Neural cell (in vitro differentiated cells): Measurements from ENCODE around the gene COX17. TPM values are rescaled to one million over a fixed set of nuclear protein-coding genes. Genes with fewer than 3 reads are reported as not detected.

Experiments used
- H2AFZ ChIP-seq: fragments of 200-600, 300-800 bp; sonication (generic), shearing (Covaris generic); 2 replicates; pipeline ENCODE4 v1.6.0; 2014; ENCODE audit warnings: low read depth, mild to moderate bottlenecking, antibody characterized with exemption, low read length, moderate library complexity
- H3F3A ChIP-seq: fragments of 200-600 bp; shearing (Covaris generic); 2 replicates; pipeline ENCODE4 v1.6.1; 2016; ENCODE audit warnings: mild to moderate bottlenecking, moderate library complexity, mixed read lengths, antibody characterized with exemption, low read length; ENCODE audit not compliant: insufficient read depth, poor library complexity, severe bottlenecking
- H3K27ac ChIP-seq: fragments of 200-600, 300-800 bp; sonication (generic), shearing (Covaris generic); 2 replicates; pipeline ENCODE4 v1.5.1; 2014; ENCODE audit warnings: mild to moderate bottlenecking, low read length, moderate library complexity
- H3K27me3 ChIP-seq: fragments of 300-800, 200-600 bp; sonication (generic), shearing (Covaris generic); 2 replicates; pipeline ENCODE4 v1.6.0; 2014; ENCODE audit warnings: mild to moderate bottlenecking, low read depth, low read length, moderate library complexity; ENCODE audit not compliant: insufficient read depth
- H3K36me3 ChIP-seq: fragments of 300-800, 200-600 bp; sonication (generic), shearing (Covaris generic); 2 replicates; pipeline ENCODE4 v1.5.1; 2014; ENCODE audit warnings: mild to moderate bottlenecking, antibody characterized with exemption, low read length, moderate library complexity; ENCODE audit not compliant: insufficient read depth
- H3K4me2 ChIP-seq: fragments of 300-800, 200-600 bp; sonication (generic), shearing (Covaris generic); 2 replicates; pipeline ENCODE4 v1.6.0; 2014; ENCODE audit warnings: mild to moderate bottlenecking, low read length
- H3K4me3 ChIP-seq: fragments of 300-800, 200-600 bp; sonication (generic), shearing (Covaris generic); 2 replicates; pipeline ENCODE4 v1.5.1; 2014; ENCODE audit warnings: mild to moderate bottlenecking, low read length, moderate library complexity
- H3K79me2 ChIP-seq: fragments of 200-600 bp; shearing (Covaris generic); replicated peaks from 2 replicates; pipeline ENCODE4 v1.6.0; 2014; ENCODE audit warnings: mild to moderate bottlenecking, low read length, moderate library complexity; ENCODE audit not compliant: insufficient read depth
- H3K9ac ChIP-seq: fragments of 300-800, 200-600 bp; sonication (generic), shearing (Covaris generic); 2 replicates; pipeline ENCODE4 v1.6.1; 2016; ENCODE audit warnings: mild to moderate bottlenecking, low read length, mixed read lengths
- H3K9me2 ChIP-seq: fragments of 200-600 bp; shearing (Covaris generic); 2 replicates; pipeline ENCODE4 v1.6.1; 2016; ENCODE audit warnings: mild to moderate bottlenecking, low read length, mixed read lengths; ENCODE audit not compliant: insufficient read depth
- H3K9me3 ChIP-seq: fragments of 200-600, 300-800 bp; sonication (generic), shearing (Covaris generic); 2 replicates; pipeline ENCODE4 v1.6.1; 2016; ENCODE audit warnings: mild to moderate bottlenecking, mixed run types, low read length, moderate library complexity, mixed read lengths
- H4K20me1 ChIP-seq: fragments of 200-600 bp; shearing (Covaris generic); 2 replicates; pipeline ENCODE4 v1.6.1; 2016; ENCODE audit warnings: mild to moderate bottlenecking, mixed run types; ENCODE audit not compliant: insufficient read depth
- EP300 ChIP-seq: fragments of 450-650 bp; conservative IDR thresholded peaks from 2 replicates; pipeline ENCODE4 v1.6.1; 2014; ENCODE audit warnings: antibody characterized with exemption, mild to moderate bottlenecking, moderate library complexity; ENCODE audit not compliant: poor library complexity, severe bottlenecking
- EZH2 ChIP-seq: fragments of 200-600, 300-800 bp; shearing (Covaris generic), sonication (generic); IDR thresholded peaks from 2 replicates; pipeline ENCODE4 v1.6.1; 2014; ENCODE audit warnings: antibody characterized with exemption, low read length, borderline replicate concordance, mild to moderate bottlenecking; ENCODE audit not compliant: insufficient read depth, poor library complexity, severe bottlenecking
- MXI1 ChIP-seq: fragments of 450-650 bp; conservative IDR thresholded peaks from 2 replicates; pipeline ENCODE4 v1.6.1; 2014; ENCODE audit warnings: antibody characterized with exemption, mild to moderate bottlenecking; ENCODE audit not compliant: poor library complexity, severe bottlenecking
- POLR2AphosphoS5 ChIP-seq: IDR thresholded peaks from 2 replicates; pipeline ENCODE4 v1.6.1; 2012
- RAD21 ChIP-seq: fragments of 450-650 bp; conservative IDR thresholded peaks from 2 replicates; pipeline ENCODE4 v1.6.1; 2014; ENCODE audit warnings: antibody characterized with exemption, mild to moderate bottlenecking, moderate library complexity
- SMC3 ChIP-seq: fragments of 450-650 bp; conservative IDR thresholded peaks from 2 replicates; pipeline ENCODE4 v1.6.1; 2014; ENCODE audit warnings: antibody characterized with exemption, mild to moderate bottlenecking, moderate library complexity; ENCODE audit not compliant: poor library complexity
- TAF1 ChIP-seq: IDR thresholded peaks from 2 replicates; pipeline ENCODE4 v1.6.1; 2012; ENCODE audit warnings: low read depth
- polyA plus RNA-seq: library from polyadenylated mRNA; depleted of rRNA; stranded (reverse); fragments of >200 nt; gene quantifications from 2 replicates; pipeline ENCODE4 v1.2.3, GENCODE V29; 2014
- TF ChIP-seq, protein P1 (sequence below): IDR thresholded peaks from 2 replicates; pipeline ENCODE4 v1.6.1; 2012; ENCODE audit warnings: borderline replicate concordance
- TF ChIP-seq, protein P2 (sequence below): fragments of 450-650 bp; IDR thresholded peaks from 2 replicates; pipeline ENCODE4 v1.5.1; 2014; ENCODE audit warnings: antibody characterized with exemption, mild to moderate bottlenecking, moderate library complexity; ENCODE audit not compliant: poor library complexity, severe bottlenecking

The COX17 gene
- polyA plus RNA-seq, 1 donor from 2014 or later = 49.4 TPM

DNA sequence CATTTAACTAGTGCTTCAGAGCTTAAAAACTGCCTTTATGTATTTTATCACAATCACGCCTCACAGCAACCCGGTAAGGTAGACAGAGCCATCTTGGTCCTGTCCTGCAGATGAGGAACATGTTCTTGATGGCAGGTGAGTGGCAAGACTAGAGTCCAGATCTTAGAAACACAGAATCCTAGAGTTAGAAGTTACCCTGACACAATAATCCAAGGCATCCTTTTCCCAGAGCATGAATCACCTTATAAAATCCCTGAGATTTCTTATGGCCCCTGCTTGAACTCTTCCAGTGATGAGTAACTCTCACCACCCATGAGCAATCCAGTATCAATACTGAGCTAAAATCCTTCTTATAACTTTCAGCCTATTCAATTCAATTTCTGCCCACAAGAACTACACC is 33.7 kb downstream of the COX17 start:
- H3K9ac ChIP-seq = no peak overlapping the region
- H3K4me2 ChIP-seq = no peak overlapping the region
- H3K79me2 ChIP-seq = no peaks in the 10 kb centered on the region
- H2AFZ ChIP-seq = no peak overlapping the region
- peaks cover 5% of the 10 kb centered on the region for H3K36me3 ChIP-seq
- H4K20me1 ChIP-seq = no peaks in the 10 kb centered on the region
- H3K9me3 ChIP-seq = no peaks in the 10 kb centered on the region
- no peaks in the 10 kb centered on the region for H3K9me2 ChIP-seq
- H3F3A ChIP-seq = no peaks in the 10 kb centered on the region
- no peak overlapping the region for H3K27ac ChIP-seq
- H3K4me3 ChIP-seq = no peak overlapping the region
- TF ChIP-seq SMC3 (no peak), RAD21 (no peak), TAF1 (no peak), EP300 (no peak), MXI1 (no peak), POLR2AphosphoS5 (no peak), EZH2 (no peak)
- TF ChIP-seq, protein P1, sequence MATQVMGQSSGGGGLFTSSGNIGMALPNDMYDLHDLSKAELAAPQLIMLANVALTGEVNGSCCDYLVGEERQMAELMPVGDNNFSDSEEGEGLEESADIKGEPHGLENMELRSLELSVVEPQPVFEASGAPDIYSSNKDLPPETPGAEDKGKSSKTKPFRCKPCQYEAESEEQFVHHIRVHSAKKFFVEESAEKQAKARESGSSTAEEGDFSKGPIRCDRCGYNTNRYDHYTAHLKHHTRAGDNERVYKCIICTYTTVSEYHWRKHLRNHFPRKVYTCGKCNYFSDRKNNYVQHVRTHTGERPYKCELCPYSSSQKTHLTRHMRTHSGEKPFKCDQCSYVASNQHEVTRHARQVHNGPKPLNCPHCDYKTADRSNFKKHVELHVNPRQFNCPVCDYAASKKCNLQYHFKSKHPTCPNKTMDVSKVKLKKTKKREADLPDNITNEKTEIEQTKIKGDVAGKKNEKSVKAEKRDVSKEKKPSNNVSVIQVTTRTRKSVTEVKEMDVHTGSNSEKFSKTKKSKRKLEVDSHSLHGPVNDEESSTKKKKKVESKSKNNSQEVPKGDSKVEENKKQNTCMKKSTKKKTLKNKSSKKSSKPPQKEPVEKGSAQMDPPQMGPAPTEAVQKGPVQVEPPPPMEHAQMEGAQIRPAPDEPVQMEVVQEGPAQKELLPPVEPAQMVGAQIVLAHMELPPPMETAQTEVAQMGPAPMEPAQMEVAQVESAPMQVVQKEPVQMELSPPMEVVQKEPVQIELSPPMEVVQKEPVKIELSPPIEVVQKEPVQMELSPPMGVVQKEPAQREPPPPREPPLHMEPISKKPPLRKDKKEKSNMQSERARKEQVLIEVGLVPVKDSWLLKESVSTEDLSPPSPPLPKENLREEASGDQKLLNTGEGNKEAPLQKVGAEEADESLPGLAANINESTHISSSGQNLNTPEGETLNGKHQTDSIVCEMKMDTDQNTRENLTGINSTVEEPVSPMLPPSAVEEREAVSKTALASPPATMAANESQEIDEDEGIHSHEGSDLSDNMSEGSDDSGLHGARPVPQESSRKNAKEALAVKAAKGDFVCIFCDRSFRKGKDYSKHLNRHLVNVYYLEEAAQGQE = no peak
- TF ChIP-seq, protein P2, sequence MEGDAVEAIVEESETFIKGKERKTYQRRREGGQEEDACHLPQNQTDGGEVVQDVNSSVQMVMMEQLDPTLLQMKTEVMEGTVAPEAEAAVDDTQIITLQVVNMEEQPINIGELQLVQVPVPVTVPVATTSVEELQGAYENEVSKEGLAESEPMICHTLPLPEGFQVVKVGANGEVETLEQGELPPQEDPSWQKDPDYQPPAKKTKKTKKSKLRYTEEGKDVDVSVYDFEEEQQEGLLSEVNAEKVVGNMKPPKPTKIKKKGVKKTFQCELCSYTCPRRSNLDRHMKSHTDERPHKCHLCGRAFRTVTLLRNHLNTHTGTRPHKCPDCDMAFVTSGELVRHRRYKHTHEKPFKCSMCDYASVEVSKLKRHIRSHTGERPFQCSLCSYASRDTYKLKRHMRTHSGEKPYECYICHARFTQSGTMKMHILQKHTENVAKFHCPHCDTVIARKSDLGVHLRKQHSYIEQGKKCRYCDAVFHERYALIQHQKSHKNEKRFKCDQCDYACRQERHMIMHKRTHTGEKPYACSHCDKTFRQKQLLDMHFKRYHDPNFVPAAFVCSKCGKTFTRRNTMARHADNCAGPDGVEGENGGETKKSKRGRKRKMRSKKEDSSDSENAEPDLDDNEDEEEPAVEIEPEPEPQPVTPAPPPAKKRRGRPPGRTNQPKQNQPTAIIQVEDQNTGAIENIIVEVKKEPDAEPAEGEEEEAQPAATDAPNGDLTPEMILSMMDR = no peak
- H3K27me3 ChIP-seq = no peaks in the 10 kb centered on the region

DNA sequence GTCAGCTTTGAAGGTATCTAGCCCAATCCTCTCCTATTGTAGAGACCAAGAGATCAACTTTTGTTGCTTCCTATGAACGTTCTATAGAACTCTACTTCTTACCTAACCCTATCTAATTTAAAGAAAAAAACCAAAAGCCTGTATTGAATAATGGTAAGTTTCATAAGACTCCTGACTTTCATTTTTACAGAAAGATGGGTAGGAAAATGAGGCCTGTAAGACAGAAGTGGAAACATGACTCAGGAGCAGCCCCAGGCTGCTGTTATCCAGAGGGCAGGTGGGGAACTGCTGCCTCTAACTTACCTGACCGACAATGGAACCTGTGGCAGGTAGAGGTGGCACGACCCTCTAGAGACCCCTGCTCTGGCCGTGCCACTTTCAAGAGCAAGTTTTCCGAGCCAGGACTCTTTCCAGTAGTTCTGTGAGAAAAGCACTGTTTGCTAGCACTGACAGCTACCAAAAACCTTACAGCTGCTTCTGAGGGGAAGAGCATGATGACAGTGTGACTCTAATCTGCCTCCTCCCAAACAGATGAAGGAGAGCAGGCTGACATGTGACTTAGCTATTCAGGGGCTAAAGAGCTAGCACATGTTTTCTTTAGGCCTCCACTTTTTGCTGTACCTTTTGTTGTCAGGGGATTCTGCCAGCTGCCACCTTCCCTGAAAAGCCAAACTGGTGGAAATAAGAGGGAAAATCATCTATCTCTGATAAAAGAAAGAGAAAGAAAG is 34.3 kb downstream of the COX17 start:
- Histone ChIP-seq H3K27me3 (no peaks in the 10 kb centered on the region), H4K20me1 (no peaks in the 10 kb centered on the region), H3K9me2 (no peaks in the 10 kb centered on the region), H2AFZ (no peak overlapping the region), H3K36me3 (peaks cover 5% of the 10 kb centered on the region), H3K9ac (no peak overlapping the region), H3K27ac (no peak overlapping the region), H3K4me2 (no peak overlapping the region), H3K4me3 (no peak overlapping the region), H3K79me2 (no peaks in the 10 kb centered on the region), H3K9me3 (no peaks in the 10 kb centered on the region), H3F3A (no peaks in the 10 kb centered on the region)
- no peak for TF ChIP-seq POLR2AphosphoS5
- no peak for TF ChIP-seq TAF1
- no peak for TF ChIP-seq EZH2
- TF ChIP-seq, protein P2 = no peak
- TF ChIP-seq SMC3 = no peak
- TF ChIP-seq EP300 = no peak
- TF ChIP-seq MXI1 = no peak
- TF ChIP-seq RAD21 = no peak
- TF ChIP-seq, protein P1 = no peak
